ENCODE measurements around the gene SNRPD1.

Gene SNRPD1

GRCh38 chr18:21650311-21650710 lies 38.2 kb downstream of the SNRPD1 start:
- DNase-seq, result no peak
- Histone ChIP-seq H3K27ac (no peak overlapping the region), H3K4me3 (no peak overlapping the region), H3K27me3 (no peaks in the 10 kb centered on the region), H3K4me1 (no peaks in the 10 kb centered on the region), H3K9me3 (no peaks in the 10 kb centered on the region), H3K36me3 (peaks cover 0 to 9% (median 0%) of the 10 kb centered on the region in 3 donors)
- intact Hi-C loops (cut with DNase I; ENCODE audit: low total_unique reads), result no loop called here
- no peak for TF ChIP-seq CTCF (IDR thresholded peaks at IDR 0.05)

GRCh38 chr18:21652073-21652472 lies 40.0 kb downstream of the SNRPD1 start:
- H3K27ac ChIP-seq, result no peak overlapping the region
- TF ChIP-seq CTCF (IDR thresholded peaks at IDR 0.05), result no peak
- intact Hi-C loops (cut with DNase I; ENCODE audit: low total_unique reads), result no loop called here
- no peaks in the 10 kb centered on the region for H3K9me3 ChIP-seq
- H3K4me1 ChIP-seq, result no peaks in the 10 kb centered on the region
- H3K27me3 ChIP-seq, result no peaks in the 10 kb centered on the region
- H3K36me3 ChIP-seq, result peaks cover 0 to 24% (median 3%) of the 10 kb centered on the region in 3 donors
- no peak for DNase-seq
- H3K4me3 ChIP-seq, result no peak overlapping the region

GRCh38 chr18:21653361-21653760 lies 41.2 kb downstream of the SNRPD1 start:
- Histone ChIP-seq H3K27me3 (no peaks in the 10 kb centered on the region), H3K27ac (no peak overlapping the region), H3K4me3 (no peak overlapping the region), H3K4me1 (no peaks in the 10 kb centered on the region), H3K9me3 (no peaks in the 10 kb centered on the region), H3K36me3 (peaks cover 0 to 33% (median 3%) of the 10 kb centered on the region in 3 donors)
- intact Hi-C loops (cut with DNase I; ENCODE audit: low total_unique reads), result no loop called here
- no peak for DNase-seq
- no peak for TF ChIP-seq CTCF (IDR thresholded peaks at IDR 0.05)

GRCh38 chr18:21656402-21656801 lies 44.3 kb downstream of the SNRPD1 start:
- H3K4me3 ChIP-seq, result no peak overlapping the region
- peaks cover 0 to 40% (median 3%) of the 10 kb centered on the region in 3 donors for H3K36me3 ChIP-seq
- H3K27ac ChIP-seq, result no peak overlapping the region
- no peaks in the 10 kb centered on the region for H3K27me3 ChIP-seq
- no peaks in the 10 kb centered on the region for H3K9me3 ChIP-seq
- no peaks in the 10 kb centered on the region for H3K4me1 ChIP-seq
- no peak for DNase-seq
- no peak for TF ChIP-seq CTCF (IDR thresholded peaks at IDR 0.05)
- intact Hi-C loops (cut with DNase I; ENCODE audit: low total_unique reads), result no loop called here

GRCh38 chr18:21660078-21660477 lies 48.0 kb downstream of the SNRPD1 start:
- H3K27ac ChIP-seq, result no peak overlapping the region
- H3K4me3 ChIP-seq, result no peak overlapping the region
- H3K4me1 ChIP-seq, result no peaks in the 10 kb centered on the region
- no peaks in the 10 kb centered on the region for H3K9me3 ChIP-seq
- DNase-seq, result no peak
- H3K36me3 ChIP-seq, result peaks cover 0 to 40% (median 3%) of the 10 kb centered on the region in 3 donors
- intact Hi-C loops (cut with DNase I; ENCODE audit: low total_unique reads), result no loop called here
- no peaks in the 10 kb centered on the region for H3K27me3 ChIP-seq
- TF ChIP-seq CTCF (IDR thresholded peaks at IDR 0.05), result no peak

- H3K27me3 ChIP-seq, result no peaks in the 10 kb centered on the region
- H3K4me3 ChIP-seq, result no peak overlapping the region
- intact Hi-C loops (cut with DNase I; ENCODE audit: low total_unique reads), result no loop called here
- H3K9me3 ChIP-seq, result no peaks in the 10 kb centered on the region
- no peak overlapping the region for H3K27ac ChIP-seq
- no peaks in the 10 kb centered on the region for H3K4me1 ChIP-seq
- no peak for DNase-seq
- TF ChIP-seq CTCF (IDR thresholded peaks at IDR 0.05), result no peak
- peaks cover 0 to 19% (median 0%) of the 10 kb centered on the region in 3 donors for H3K36me3 ChIP-seq
Measured at GRCh38 chr18:21662581-21662980, 50.5 kb downstream of the SNRPD1 start.

Measured in tibial artery (tissue), 4 donors.